Aorta (tissue), 5 donors: ENCODE data around the gene NPC1. TPM values are rescaled to one million over a fixed set of nuclear protein-coding genes. Genes with fewer than 3 reads are reported as not detected.
A peak's percentile ranks its signal among the peaks of the same experiment; 100 is the strongest.
"Not testable (repeated sequence)": the region's sequence is repeated elsewhere in the genome, so short reads cannot be mapped to it uniquely, and the experiment has no call there.

Source experiments
- ATAC-seq: fragments of 200-7000 bp; cut with Tn5 transposase; one replicate; pipeline ENCODE4 v1.9.1; 2022; ENCODE audit warnings: moderate library complexity; ENCODE audit not compliant: low FRiP score
- DNase-seq, 2 donors: peaks; one replicate each; pipeline ENCODE4 v3.0.0-alpha.2; 2020
- H3K27ac ChIP-seq, 2 donors: one replicate each; pipeline ENCODE4 v1.5.1; 2013; ENCODE audit warnings: low read length in 2 of 2, mild to moderate bottlenecking in 2 of 2, moderate library complexity in 2 of 2, control low read depth in 1 of 2, inconsistent platforms in 1 of 2, low read depth in 1 of 2
- H3K27me3 ChIP-seq, 2 donors: one replicate each; pipeline ENCODE4 v1.6.1; 2013; ENCODE audit warnings: control low read depth in 1 of 2, low read length in 1 of 2, mild to moderate bottlenecking in 1 of 2, moderate library complexity in 1 of 2; ENCODE audit not compliant: insufficient read depth in 2 of 2, control insufficient read depth in 1 of 2
- H3K36me3 ChIP-seq, 2 donors: one replicate each; pipeline ENCODE4 v1.6.1; 2013; ENCODE audit warnings: control low read depth in 1 of 2, low read length in 1 of 2, mild to moderate bottlenecking in 1 of 2; ENCODE audit not compliant: insufficient read depth in 2 of 2, control insufficient read depth in 1 of 2
- H3K4me1 ChIP-seq, 2 donors: one replicate each; pipeline ENCODE4 v1.6.1; 2013; ENCODE audit warnings: low read length in 2 of 2, control low read depth in 1 of 2, mild to moderate bottlenecking in 1 of 2, moderate library complexity in 1 of 2; ENCODE audit not compliant: insufficient read depth in 2 of 2, control insufficient read depth in 1 of 2
- H3K4me3 ChIP-seq, 2 donors: one replicate each; pipeline ENCODE4 v1.5.1; 2013; ENCODE audit warnings: low read length in 2 of 2, control low read depth in 1 of 2, mild to moderate bottlenecking in 1 of 2
- H3K9me3 ChIP-seq: one replicate; pipeline ENCODE4 v1.6.1; 2013; ENCODE audit warnings: mild to moderate bottlenecking, low read length; ENCODE audit not compliant: control insufficient read depth
- WGBS, 2 donors: extraction: QIAGEN DNeasy Blood & Tissue Kit; methylation state at CpG; one replicate each; pipeline ENCODE4 v1.1.7; 2013; 5-methylcytosine and 5-hydroxymethylcytosine counted together
- intact Hi-C, 2 donors: fragments of 100-400 bp; cut with DNase I; formaldehyde crosslinking; loops; one replicate each; pipeline versions ENCODE4 v1.14.2 to v1.15.0; 2022
- polyA plus RNA-seq, 2 donors: library from polyadenylated mRNA; stranded (reverse); fragments of 200-250 nt; gene quantifications; one replicate each; pipeline ENCODE4 v1.2.3, GENCODE V29; 2013
- total RNA-seq, 2 donors: library from RNA; stranded (reverse); fragmentation: NEBNext Ultra II Directional; extraction: Animal tissue kit (Norgen Biotek cat#: 25700); gene quantifications; one replicate each; pipeline ENCODE4 v1.2.1, GENCODE V29; 2021
- donor health status: healthy with polysubstance abuse.
- donor health status: Bipolar disorder and iron deficiency.
- donor health status: DM: no; HTN: no; CAD: no.
- donor health status: DM: no; HTN: no; CAD: no.
- donor health status: DM: yes; HTN: yes; CAD: no.

NPC1 gene
- total and polyA plus RNA-seq, 4 donors: 16.2 to 81.0 (median 43.7) TPM

DNA sequence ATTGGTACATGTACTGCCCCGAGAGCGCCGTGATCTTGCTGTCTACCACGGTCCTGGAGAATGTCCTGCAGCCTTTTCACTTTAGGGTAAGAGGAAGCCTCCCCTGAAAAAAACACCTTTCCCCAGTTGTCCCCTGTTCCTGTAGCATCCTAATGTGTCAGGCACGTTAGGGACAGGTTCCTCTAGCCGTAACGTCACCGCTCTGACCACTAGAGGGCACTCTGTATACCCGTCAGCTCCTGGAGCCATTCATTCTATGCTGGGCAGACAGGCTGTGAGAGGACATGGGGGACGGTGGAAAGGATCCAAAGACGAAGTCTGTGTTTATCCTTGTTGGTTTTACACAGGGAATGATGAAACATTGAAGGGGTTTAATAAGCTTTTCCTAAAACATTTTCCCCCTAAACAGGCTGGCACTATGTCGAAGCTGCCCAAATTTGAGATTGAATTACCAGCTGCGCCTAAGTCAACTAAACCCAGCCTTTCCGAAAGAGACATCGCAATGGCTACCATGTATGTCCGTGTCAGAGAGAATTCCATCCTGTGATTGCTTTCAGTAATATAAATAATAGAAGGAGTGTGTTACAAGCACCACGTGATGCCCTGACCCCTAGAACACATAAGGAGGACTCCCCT lies 70.3 kb downstream of the NPC1 start:
- peaks cover 0 to 5% of the 10 kb centered on the region in 2 donors for H3K36me3 ChIP-seq
- WGBS, 2 donors: 45% methylated on average over 17 of the region's 17 CpGs
- no peaks in the 10 kb centered on the region for H3K4me1 ChIP-seq
- H3K4me3 ChIP-seq: no peak overlapping the region
- ATAC-seq: peak; percentile 94
- no peaks in the 10 kb centered on the region for H3K27me3 ChIP-seq
- intact Hi-C loops: loop anchor here (5.0 to 10.0 kb wide), 2 partner anchors 71 to 299 kb away; partner anchors contain the start of gene NPC1 (in 2 of the 2)
- no peaks in the 10 kb centered on the region for H3K9me3 ChIP-seq
- peak; percentile 83 to 84 for DNase-seq
- H3K27ac ChIP-seq: no peak overlapping the region

DNA sequence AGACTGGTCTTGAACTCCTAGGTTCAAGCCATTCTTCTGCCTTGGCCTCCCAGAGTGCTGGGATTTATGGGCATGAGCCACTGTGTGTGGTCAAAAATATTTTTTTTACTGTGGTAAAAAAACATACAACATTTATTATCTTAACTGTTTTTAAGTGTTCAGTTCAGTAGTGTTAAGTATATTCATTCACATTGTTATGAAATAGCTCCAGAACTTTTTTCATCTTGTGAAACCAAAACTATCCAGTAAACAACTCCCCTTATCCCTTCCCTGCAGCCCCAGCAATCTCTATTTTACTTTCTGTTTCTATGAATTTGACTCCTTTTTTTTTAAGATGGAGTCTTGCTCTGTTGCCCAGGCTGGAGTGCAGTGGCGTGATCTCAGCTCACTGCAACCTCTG lies 73.7 kb downstream of the NPC1 start:
- ATAC-seq (no peak), DNase-seq (no peak)
- no peaks in the 10 kb centered on the region for H3K4me1 ChIP-seq
- intact Hi-C loops: loop anchor here in 1 of 2 donors (10.0 kb wide), 1 partner anchor 302 kb away; no protein-coding TSS in a partner anchor
- H3K27me3 ChIP-seq: no peaks in the 10 kb centered on the region
- H3K4me3 ChIP-seq: no peak overlapping the region
- 95 to 100% methylated on average over 1 of the region's 1 CpG for WGBS, 2 donors
- no peak overlapping the region for H3K27ac ChIP-seq
- H3K9me3 ChIP-seq: no peaks in the 10 kb centered on the region
- H3K36me3 ChIP-seq: peaks cover 0 to 5% of the 10 kb centered on the region in 2 donors

- WGBS, 2 donors: 92% methylated on average over 7 of the region's 7 CpGs
- intact Hi-C loops: loop anchor here in 1 of 2 donors (10.0 kb wide), 1 partner anchor 303 kb away; no protein-coding TSS in a partner anchor
- H3K4me1 ChIP-seq, H3K27me3 ChIP-seq, H3K9me3 ChIP-seq, DNase-seq, ATAC-seq, H3K36me3 ChIP-seq, H3K4me3 ChIP-seq, H3K27ac ChIP-seq: not testable (repeated sequence)
Observed at GRCh38 chr18:23512216-23512615, 74.1 kb downstream of the NPC1 start.

DNA sequence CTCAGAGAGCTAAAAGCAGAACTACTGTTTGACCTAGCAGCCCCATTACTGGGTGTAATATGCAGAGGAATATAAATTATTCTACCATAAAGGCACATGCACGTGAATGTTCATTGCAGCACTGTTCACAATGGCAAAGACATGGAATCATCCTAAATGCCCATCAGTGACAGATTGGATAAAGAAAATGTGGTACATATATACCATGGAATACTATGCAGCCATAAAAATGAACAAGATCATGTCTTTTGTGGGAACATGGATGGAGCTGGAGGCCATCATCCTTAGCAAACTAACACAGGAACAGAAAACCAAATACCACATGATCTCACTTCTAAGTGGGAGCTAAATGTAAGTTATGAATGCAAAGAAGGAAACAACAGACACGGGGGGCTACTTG lies 75.4 kb downstream of the NPC1 start:
- H3K36me3 ChIP-seq, H3K27me3 ChIP-seq, DNase-seq, H3K27ac ChIP-seq, H3K4me1 ChIP-seq, ATAC-seq, H3K4me3 ChIP-seq, H3K9me3 ChIP-seq: not testable (repeated sequence)
- intact Hi-C loops: loop anchor here in 1 of 2 donors (10.0 kb wide), 1 partner anchor 304 kb away; no protein-coding TSS in a partner anchor
- 86 to 99% methylated on average over 2 of the region's 2 CpGs for WGBS, 2 donors

GRCh38 chr18:23506393-23506792 lies 79.9 kb downstream of the NPC1 start:
- H3K9me3 ChIP-seq: no peaks in the 10 kb centered on the region
- H3K27me3 ChIP-seq: no peaks in the 10 kb centered on the region
- no peak overlapping the region for H3K4me3 ChIP-seq
- no peak overlapping the region for H3K27ac ChIP-seq
- WGBS, 2 donors: 76 to 82% methylated on average over 6 of the region's 6 CpGs
- no peak for ATAC-seq
- no peaks in the 10 kb centered on the region for H3K4me1 ChIP-seq
- intact Hi-C loops: no loop called here
- H3K36me3 ChIP-seq: peaks cover 0 to 5% of the 10 kb centered on the region in 2 donors
- DNase-seq: no peak

DNA sequence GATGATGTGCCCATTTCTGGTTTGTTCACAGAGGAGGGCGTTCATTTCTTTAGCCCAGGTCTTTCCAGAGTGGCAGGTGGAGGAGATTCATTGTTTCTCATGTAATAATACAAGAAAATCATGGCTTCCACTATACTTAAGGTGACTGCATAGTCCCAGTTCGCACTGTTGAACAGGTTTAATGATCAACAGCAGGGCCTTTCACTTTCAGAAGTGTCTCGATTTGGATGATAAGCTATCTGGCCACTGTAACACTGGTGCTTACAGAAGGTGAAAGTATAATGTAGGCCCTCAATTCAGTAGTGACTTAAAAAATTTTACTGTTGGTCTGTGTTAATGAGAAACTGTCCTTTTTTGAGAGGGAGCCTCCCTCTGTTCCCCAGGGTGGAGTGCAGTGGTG lies 81.6 kb downstream of the NPC1 start:
- DNase-seq: no peak
- no peaks in the 10 kb centered on the region for H3K9me3 ChIP-seq
- ATAC-seq: no peak
- peak overlapping the region in 1 of 2 donors; percentile 6 for H3K4me3 ChIP-seq
- intact Hi-C loops: loop anchor here in 1 of 2 donors (5.0 kb wide), 2 partner anchors 52 to 83 kb away; partner anchors contain the start of genes NPC1 and RIOK3
- 89 to 92% methylated on average over 3 of the region's 3 CpGs for WGBS, 2 donors
- H3K4me1 ChIP-seq: no peaks in the 10 kb centered on the region
- no peaks in the 10 kb centered on the region for H3K36me3 ChIP-seq
- no peaks in the 10 kb centered on the region for H3K27me3 ChIP-seq
- H3K27ac ChIP-seq: no peak overlapping the region

DNA sequence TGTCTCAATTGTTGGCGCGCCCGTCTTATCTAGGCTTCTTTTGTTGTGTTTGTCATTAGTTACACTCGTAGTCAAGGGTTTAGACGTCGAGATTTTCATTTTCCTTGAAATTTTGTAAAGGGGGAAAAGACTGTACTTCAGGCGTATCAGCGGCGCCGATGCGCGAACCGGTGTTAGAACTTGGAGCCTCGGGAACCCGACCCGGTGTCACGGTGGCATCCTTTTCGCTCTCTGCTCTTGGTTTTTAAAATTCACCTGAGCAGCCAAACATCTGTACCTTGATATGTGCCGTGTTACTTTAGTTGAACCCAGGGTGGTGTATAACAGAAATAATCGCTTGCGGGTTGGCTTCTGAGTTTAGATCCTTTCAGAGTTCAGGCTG lies 82.4 kb downstream of the NPC1 start:
- Histone ChIP-seq H3K27me3 (no peaks in the 10 kb centered on the region), H3K9me3 (no peaks in the 10 kb centered on the region), H3K36me3 (no peaks in the 10 kb centered on the region), H3K4me3 (peak overlapping the region; percentile 21 to 76), H3K4me1 (no peaks in the 10 kb centered on the region), H3K27ac (no peak overlapping the region)
- intact Hi-C loops: loop anchor here in 1 of 2 donors (5.0 kb wide), 2 partner anchors 52 to 83 kb away; partner anchors contain the start of genes NPC1 and RIOK3
- no peak for ATAC-seq
- WGBS, 2 donors: 1% methylated on average over 21 of the region's 21 CpGs
- peak in 1 of 2 donors; percentile 73 for DNase-seq

GRCh38 chr18:23503038-23503962 lies 83.0 kb downstream of the NPC1 start, which contains the start of gene RMC1:
RMC1 (plus strand) TSS chr18:23503511; CDS start chr18:23503619, 108 bp downstream.
- ATAC-seq (peak; percentile 99), DNase-seq (peak; percentile 99)
- H3K4me1 ChIP-seq: no peaks in the 10 kb centered on the region
- no peaks in the 10 kb centered on the region for H3K27me3 ChIP-seq
- 0% methylated on average over 81 to 110 of the region's 110 CpGs for WGBS, 2 donors
- intact Hi-C loops: loop anchor here in 1 of 2 donors (5.0 kb wide), 2 partner anchors 51 to 84 kb away; partner anchors contain the start of genes NPC1 and RIOK3
- H3K36me3 ChIP-seq: no peaks in the 10 kb centered on the region
- H3K4me3 ChIP-seq: peak within 1 kb of the TSS; percentile 83 to 90
- H3K27ac ChIP-seq: peak within 1 kb of the TSS; percentile 52 to 99
- H3K9me3 ChIP-seq: no peaks in the 10 kb centered on the region
